Measurements from ENCODE around the gene PIK3R3. TPM values are rescaled to one million over a fixed set of nuclear protein-coding genes. Genes with fewer than 3 reads are reported as not detected.

The PIK3R3 gene
- total RNA-seq, 1 experiment from 2014 or later: 36.3 TPM

DNA sequence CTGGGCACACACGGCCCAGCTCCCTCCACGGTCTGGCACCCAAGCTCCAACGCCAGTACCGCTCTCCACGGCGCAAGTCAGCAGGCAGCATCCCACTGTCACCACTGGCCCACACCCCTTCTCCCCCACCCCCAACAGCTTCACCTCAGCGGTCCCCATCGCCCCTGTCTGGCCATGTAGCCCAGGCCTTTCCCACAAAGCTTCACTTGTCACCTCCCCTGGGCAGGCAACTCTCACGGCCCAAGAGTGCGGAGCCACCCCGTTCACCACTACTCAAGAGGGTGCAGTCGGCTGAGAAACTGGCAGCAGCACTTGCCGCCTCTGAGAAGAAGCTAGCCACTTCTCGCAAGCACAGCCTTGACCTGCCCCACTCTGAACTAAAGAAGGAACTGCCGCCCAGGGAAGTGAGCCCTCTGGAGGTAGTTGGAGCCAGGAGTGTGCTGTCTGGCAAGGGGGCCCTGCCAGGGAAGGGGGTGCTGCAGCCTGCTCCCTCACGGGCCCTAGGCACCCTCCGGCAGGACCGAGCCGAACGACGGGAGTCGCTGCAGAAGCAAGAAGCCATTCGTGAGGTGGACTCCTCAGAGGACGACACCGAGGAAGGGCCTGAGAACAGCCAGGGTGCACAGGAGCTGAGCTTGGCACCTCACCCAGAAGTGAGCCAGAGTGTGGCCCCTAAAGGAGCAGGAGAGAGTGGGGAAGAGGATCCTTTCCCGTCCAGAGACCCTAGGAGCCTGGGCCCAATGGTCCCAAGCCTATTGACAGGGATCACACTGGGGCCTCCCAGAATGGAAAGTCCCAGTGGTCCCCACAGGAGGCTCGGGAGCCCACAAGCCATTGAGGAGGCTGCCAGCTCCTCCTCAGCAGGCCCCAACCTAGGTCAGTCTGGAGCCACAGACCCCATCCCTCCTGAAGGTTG lies 97.6 kb downstream of the PIK3R3 start:
- CTCF ChIA-PET: interaction anchor here (0.5 kb wide), 1 partner anchor 514 kb away, joined by 9 read pairs; no protein-coding TSS in a partner anchor
- in situ Hi-C loops (cut with HindIII; ENCODE audit: low pct_unique_long_range_greater_than_20kb, low sequenced_read_pairs): no loop called here
- no TSS peak for BruUV-seq (replicated peaks)
- DNase-seq (ENCODE audit: low read depth, low spot score): no peak
- Histone ChIP-seq H3K27me3 (ENCODE audit: control insufficient read depth, insufficient read depth, low read length) (no peaks in the 10 kb centered on the region), H3K9me3 (ENCODE audit: control insufficient read depth, insufficient read depth, low read depth, low read length) (no peaks in the 10 kb centered on the region), H3K27ac (ENCODE audit: low read length) (no peak overlapping the region), H3K4me3 (ENCODE audit: low read depth in 2 of 2, low read length in 2 of 2) (no peak overlapping the region), H3K36me3 (ENCODE audit: control insufficient read depth, insufficient read depth, low read length) (no peaks in the 10 kb centered on the region), H3K4me1 (ENCODE audit: control insufficient read depth, insufficient read depth, low read length) (peaks cover 4% of the 10 kb centered on the region; the same call in 1 of the 2 replicates)
- intact Hi-C loops (cut with micrococcal nuclease; ENCODE audit: unreplicated experiment): no loop called here
- TF ChIP-seq, protein P1, sequence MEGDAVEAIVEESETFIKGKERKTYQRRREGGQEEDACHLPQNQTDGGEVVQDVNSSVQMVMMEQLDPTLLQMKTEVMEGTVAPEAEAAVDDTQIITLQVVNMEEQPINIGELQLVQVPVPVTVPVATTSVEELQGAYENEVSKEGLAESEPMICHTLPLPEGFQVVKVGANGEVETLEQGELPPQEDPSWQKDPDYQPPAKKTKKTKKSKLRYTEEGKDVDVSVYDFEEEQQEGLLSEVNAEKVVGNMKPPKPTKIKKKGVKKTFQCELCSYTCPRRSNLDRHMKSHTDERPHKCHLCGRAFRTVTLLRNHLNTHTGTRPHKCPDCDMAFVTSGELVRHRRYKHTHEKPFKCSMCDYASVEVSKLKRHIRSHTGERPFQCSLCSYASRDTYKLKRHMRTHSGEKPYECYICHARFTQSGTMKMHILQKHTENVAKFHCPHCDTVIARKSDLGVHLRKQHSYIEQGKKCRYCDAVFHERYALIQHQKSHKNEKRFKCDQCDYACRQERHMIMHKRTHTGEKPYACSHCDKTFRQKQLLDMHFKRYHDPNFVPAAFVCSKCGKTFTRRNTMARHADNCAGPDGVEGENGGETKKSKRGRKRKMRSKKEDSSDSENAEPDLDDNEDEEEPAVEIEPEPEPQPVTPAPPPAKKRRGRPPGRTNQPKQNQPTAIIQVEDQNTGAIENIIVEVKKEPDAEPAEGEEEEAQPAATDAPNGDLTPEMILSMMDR (IDR thresholded peaks at IDR 0.05): no peak
- TF ChIP-seq SIN3A (IDR thresholded peaks at IDR 0.05; ENCODE audit: borderline replicate concordance, insufficient read depth, low read depth, low read length) (no peak), TCF7L2 (IDR thresholded peaks at IDR 0.05; ENCODE audit: low read depth, low read length) (no peak)
- ATAC-seq: no peak
- POLR2A ChIA-PET: interaction anchor here (0.7 kb wide), 1 partner anchor 147 kb away, joined by 3 read pairs; no protein-coding TSS in a partner anchor

DNA sequence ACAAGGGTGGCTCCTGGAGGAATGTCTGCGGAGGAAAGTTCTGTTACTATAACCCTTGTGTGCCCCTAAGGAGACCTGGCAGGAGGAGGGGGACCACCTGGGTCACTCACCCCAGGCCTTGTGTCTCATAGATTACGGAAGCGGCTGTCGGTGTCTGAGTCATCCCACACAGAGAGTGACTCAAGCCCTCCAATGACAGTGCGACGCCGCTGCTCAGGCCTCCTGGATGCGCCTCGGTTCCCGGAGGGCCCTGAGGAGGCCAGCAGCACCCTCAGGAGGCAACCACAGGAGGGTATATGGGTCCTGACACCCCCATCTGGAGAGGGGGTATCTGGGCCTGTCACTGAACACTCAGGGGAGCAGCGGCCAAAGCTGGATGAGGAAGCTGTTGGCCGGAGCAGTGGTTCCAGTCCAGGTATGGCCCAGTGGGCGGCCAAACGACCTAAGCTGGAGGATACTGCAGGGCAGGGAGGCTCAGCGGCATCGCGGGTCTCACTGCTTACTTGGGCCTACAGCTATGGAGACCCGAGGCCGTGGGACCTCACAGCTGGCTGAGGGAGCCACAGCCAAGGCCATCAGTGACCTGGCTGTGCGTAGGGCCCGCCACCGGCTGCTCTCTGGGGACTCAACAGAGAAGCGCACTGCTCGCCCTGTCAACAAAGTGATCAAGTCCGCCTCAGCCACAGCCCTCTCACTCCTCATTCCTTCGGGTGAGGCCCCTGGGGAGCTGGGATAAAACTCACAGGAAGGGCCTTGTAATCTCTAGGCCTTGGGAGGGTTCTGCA lies 101.4 kb downstream of the PIK3R3 start:
- DNase-seq (ENCODE audit: low read depth, low spot score) (no peak), ATAC-seq (no peak)
- BruUV-seq (replicated peaks): no TSS peak
- ChIA-PET CTCF (no interaction called here), POLR2A (interaction anchor here (0.5 kb wide), 1 partner anchor 302 kb away, joined by 4 read pairs; no protein-coding TSS in a partner anchor)
- no peaks in the 10 kb centered on the region for H3K36me3 ChIP-seq (ENCODE audit: control insufficient read depth, insufficient read depth, low read length)
- intact Hi-C loops (cut with micrococcal nuclease; ENCODE audit: unreplicated experiment) (no loop called here), in situ Hi-C loops (cut with HindIII; ENCODE audit: low pct_unique_long_range_greater_than_20kb, low sequenced_read_pairs) (no loop called here)
- no peaks in the 10 kb centered on the region for H3K27me3 ChIP-seq (ENCODE audit: control insufficient read depth, insufficient read depth, low read length)
- TF ChIP-seq POLR2AphosphoS5 (IDR thresholded peaks at IDR 0.05; ENCODE audit: low read depth, low read length) (no peak), TCF7L2 (IDR thresholded peaks at IDR 0.05; ENCODE audit: low read depth, low read length) (no peak), SIN3A (IDR thresholded peaks at IDR 0.05; ENCODE audit: borderline replicate concordance, insufficient read depth, low read depth, low read length) (no peak)
- TF ChIP-seq, protein P2, sequence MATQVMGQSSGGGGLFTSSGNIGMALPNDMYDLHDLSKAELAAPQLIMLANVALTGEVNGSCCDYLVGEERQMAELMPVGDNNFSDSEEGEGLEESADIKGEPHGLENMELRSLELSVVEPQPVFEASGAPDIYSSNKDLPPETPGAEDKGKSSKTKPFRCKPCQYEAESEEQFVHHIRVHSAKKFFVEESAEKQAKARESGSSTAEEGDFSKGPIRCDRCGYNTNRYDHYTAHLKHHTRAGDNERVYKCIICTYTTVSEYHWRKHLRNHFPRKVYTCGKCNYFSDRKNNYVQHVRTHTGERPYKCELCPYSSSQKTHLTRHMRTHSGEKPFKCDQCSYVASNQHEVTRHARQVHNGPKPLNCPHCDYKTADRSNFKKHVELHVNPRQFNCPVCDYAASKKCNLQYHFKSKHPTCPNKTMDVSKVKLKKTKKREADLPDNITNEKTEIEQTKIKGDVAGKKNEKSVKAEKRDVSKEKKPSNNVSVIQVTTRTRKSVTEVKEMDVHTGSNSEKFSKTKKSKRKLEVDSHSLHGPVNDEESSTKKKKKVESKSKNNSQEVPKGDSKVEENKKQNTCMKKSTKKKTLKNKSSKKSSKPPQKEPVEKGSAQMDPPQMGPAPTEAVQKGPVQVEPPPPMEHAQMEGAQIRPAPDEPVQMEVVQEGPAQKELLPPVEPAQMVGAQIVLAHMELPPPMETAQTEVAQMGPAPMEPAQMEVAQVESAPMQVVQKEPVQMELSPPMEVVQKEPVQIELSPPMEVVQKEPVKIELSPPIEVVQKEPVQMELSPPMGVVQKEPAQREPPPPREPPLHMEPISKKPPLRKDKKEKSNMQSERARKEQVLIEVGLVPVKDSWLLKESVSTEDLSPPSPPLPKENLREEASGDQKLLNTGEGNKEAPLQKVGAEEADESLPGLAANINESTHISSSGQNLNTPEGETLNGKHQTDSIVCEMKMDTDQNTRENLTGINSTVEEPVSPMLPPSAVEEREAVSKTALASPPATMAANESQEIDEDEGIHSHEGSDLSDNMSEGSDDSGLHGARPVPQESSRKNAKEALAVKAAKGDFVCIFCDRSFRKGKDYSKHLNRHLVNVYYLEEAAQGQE (IDR thresholded peaks at IDR 0.05; ENCODE audit: insufficient read depth in 1 of 2, low read depth in 2 of 2, low read length in 1 of 2): no peak
- TF ChIP-seq, protein P1 (IDR thresholded peaks at IDR 0.05): no peak
- H3K9me3 ChIP-seq (ENCODE audit: control insufficient read depth, insufficient read depth, low read depth, low read length): no peaks in the 10 kb centered on the region
- no peaks in the 10 kb centered on the region; the same call in 1 of the 2 replicates for H3K4me1 ChIP-seq (ENCODE audit: control insufficient read depth, insufficient read depth, low read length)
- no peak overlapping the region for H3K27ac ChIP-seq (ENCODE audit: low read length)
- no peak overlapping the region for H3K4me3 ChIP-seq (ENCODE audit: low read depth in 2 of 2, low read length in 2 of 2)

All from Panc1 (cell line).